HAP-1 (cell line): ENCODE results near the gene TREM1.
"Not testable (repeated sequence)": the region's sequence is repeated elsewhere in the genome, so short reads cannot be mapped to it uniquely, and the experiment has no call there.

Experiments used
- DNase-seq, 2 experiments: peaks; one replicate each; pipeline ENCODE4 v3.0.0-alpha.2; 2016 to 2020; ENCODE audit warnings: low spot score in 2 of 2
- H3K27me3 ChIP-seq: fragments of 250-450 bp; sonication (Bioruptor Pico); 2 replicates; pipeline ENCODE4 v1.5.1; 2020; ENCODE audit warnings: low read depth, mild to moderate bottlenecking, moderate library complexity
- H3K36me3 ChIP-seq: fragments of 250-450 bp; sonication (Bioruptor Pico); replicated peaks from 2 replicates; pipeline ENCODE4 v1.5.1; 2020; ENCODE audit warnings: mild to moderate bottlenecking
- H3K4me1 ChIP-seq: fragments of 250-450 bp; sonication (Bioruptor Pico); 2 replicates; pipeline ENCODE4 v1.5.1; 2020; ENCODE audit warnings: mild to moderate bottlenecking
- H3K4me3 ChIP-seq: fragments of 250-450 bp; sonication (Bioruptor Pico); 2 replicates; pipeline ENCODE4 v1.5.1; 2020; ENCODE audit warnings: mild to moderate bottlenecking, moderate library complexity
- H3K9me3 ChIP-seq: fragments of 250-450 bp; sonication (Bioruptor Pico); 2 replicates; pipeline ENCODE4 v1.5.1; 2020; ENCODE audit warnings: mild to moderate bottlenecking, moderate library complexity
- in situ Hi-C: fragments of 300-500 bp; cut with MboI; formaldehyde crosslinking; loops from 3 replicates; pipeline ENCODE4 v1.14.3; 2020; ENCODE audit warnings: low sequenced_read_pairs, inconsistent platforms, mixed read lengths

The TREM1 gene

DNA sequence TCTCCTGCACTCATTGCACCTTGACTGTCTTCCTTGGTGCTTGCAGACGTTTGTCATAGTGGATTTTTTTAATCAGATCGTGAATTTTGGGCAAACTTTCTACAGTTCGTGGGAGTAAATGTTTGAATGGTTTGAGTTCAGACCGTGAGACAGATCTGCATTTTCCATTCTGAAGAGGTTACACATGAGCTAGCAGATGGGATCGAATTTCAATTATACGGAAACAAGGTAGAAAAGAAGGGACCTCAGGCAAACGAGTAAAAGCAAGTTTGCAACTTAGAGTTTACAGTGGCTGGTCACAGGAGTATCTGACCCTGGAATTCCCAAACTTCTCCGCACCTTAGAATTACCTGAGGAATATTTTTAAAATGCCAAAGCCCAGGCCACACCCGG is 31.8 kb upstream of the TREM1 start:
- no peak overlapping the region; the same call in 1 of the 2 replicates for H3K4me3 ChIP-seq
- no peak for DNase-seq
- H3K27me3 ChIP-seq: peaks cover 44% of the 10 kb centered on the region
- H3K9me3 ChIP-seq: no peaks in the 10 kb centered on the region
- in situ Hi-C loops: no loop called here
- H3K4me1 ChIP-seq: peaks cover 4% of the 10 kb centered on the region
- no peaks in the 10 kb centered on the region for H3K36me3 ChIP-seq

GRCh38 chr6:41315943-41316620 is 29.6 kb upstream of the TREM1 start:
- Histone ChIP-seq H3K4me1 (peaks cover 4% of the 10 kb centered on the region), H3K9me3 (no peaks in the 10 kb centered on the region), H3K27me3 (peaks cover 44% of the 10 kb centered on the region), H3K36me3 (no peaks in the 10 kb centered on the region), H3K4me3 (no peak overlapping the region)
- no peak for DNase-seq
- in situ Hi-C loops: no loop called here

- peaks cover 4% of the 10 kb centered on the region for H3K4me1 ChIP-seq
- H3K4me3 ChIP-seq: no peak overlapping the region
- H3K36me3 ChIP-seq: no peaks in the 10 kb centered on the region
- no peak for DNase-seq
- H3K27me3 ChIP-seq: peaks cover 44% of the 10 kb centered on the region
- H3K9me3 ChIP-seq: no peaks in the 10 kb centered on the region
- in situ Hi-C loops: no loop called here
Measured at GRCh38 chr6:41315203-41315602, 28.7 kb upstream of the TREM1 start.

DNA sequence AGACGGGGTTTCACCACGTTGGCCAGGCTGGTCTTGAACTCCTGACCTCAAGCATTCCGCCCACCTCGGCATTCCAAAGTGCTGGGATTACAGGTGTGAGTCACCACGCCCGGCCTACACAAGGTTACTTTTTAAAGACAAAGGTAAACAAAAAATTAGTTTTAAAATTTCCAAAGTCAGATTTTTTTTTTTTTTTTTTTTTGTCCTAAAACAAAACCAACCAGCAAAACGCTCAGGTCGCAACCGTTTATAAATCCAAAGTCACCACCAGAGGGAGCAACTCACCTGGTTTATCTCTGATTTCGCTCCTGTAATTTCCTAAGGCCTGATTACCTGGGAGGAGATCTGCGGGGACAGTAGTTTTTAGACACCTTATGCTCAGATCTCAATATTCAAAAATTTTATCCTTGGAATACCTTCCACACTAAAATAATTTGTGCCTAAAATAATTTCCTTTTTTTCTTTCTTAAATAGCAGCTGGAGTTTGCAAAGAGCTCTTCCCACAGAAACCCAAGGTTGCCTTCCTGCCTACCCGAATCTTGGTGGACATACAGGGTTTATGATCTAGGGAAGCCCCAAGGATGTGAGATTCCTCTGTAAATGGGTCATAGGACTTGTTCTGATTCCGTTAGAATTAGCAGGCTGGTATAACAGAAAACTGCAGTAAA is 19.8 kb upstream of the TREM1 start:
- Histone ChIP-seq H3K4me1 (no peaks in the 10 kb centered on the region), H3K27me3 (peaks cover 4% of the 10 kb centered on the region; the same call in 1 of the 2 replicates), H3K36me3 (no peaks in the 10 kb centered on the region), H3K4me3 (no peak overlapping the region), H3K9me3 (no peaks in the 10 kb centered on the region)
- peak; percentile 36 to 57 for DNase-seq
- in situ Hi-C loops: no loop called here

DNA sequence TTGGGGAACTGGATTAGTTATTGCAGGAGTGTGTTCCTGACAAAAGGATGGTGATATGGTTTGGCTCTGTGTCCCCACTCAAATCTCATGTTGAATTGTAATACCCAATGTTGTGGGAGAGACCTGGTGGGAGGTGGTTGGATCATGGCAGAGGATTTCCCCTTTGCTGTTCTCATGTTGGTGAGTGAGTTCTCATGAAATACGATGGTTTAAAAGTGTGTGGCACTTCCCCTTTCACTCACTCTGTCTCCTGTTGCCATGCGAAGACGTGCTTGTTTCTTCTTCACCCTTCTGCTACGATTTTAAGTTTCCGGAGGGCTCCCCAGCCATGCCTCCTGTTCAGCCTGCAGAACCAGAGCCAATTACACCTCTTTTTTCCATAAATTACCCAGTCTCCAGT is 16.2 kb upstream of the TREM1 start:
- Histone ChIP-seq H3K4me1 (no peaks in the 10 kb centered on the region), H3K4me3 (no peak overlapping the region), H3K9me3 (no peaks in the 10 kb centered on the region), H3K27me3 (peaks cover 3% of the 10 kb centered on the region; the same call in 1 of the 2 replicates), H3K36me3 (no peaks in the 10 kb centered on the region)
- DNase-seq: no peak
- in situ Hi-C loops: no loop called here

GRCh38 chr6:41298785-41299502 is 12.5 kb upstream of the TREM1 start:
- H3K9me3 ChIP-seq: no peaks in the 10 kb centered on the region; the same call in 1 of the 2 replicates
- DNase-seq: no peak
- peaks cover 3% of the 10 kb centered on the region; the same call in 1 of the 2 replicates for H3K27me3 ChIP-seq
- no peaks in the 10 kb centered on the region for H3K36me3 ChIP-seq
- in situ Hi-C loops: no loop called here
- no peak overlapping the region for H3K4me3 ChIP-seq
- H3K4me1 ChIP-seq: no peaks in the 10 kb centered on the region

DNA sequence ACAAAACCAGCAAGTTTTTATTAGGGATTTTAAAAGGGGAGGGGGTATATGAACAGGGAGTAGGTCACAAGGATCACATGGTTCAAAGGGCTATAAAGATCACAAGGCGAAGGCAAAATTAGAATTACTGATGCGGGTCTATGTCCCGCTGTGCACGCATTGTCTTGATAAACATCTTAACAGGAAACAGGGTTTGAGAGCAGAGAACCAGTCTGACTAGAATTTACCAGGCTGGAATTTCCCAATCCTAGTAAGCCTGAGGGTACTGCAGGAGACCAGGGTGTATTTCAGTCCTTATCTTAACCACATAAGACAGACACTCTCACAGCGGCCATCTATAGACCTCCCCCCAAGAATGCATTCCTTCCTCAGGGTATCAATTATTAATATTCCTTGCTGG is 10.8 kb upstream of the TREM1 start:
- H3K4me3 ChIP-seq, H3K9me3 ChIP-seq, H3K27me3 ChIP-seq, H3K4me1 ChIP-seq, DNase-seq, in situ Hi-C loops, H3K36me3 ChIP-seq: not testable (repeated sequence)

GRCh38 chr6:41294214-41294872 is 7.9 kb upstream of the TREM1 start:
- DNase-seq: no peak

GRCh38 chr6:41291717-41292116 is 5.2 kb upstream of the TREM1 start:
- H3K4me1 ChIP-seq: peaks cover 13% of the 10 kb centered on the region
- H3K36me3 ChIP-seq: no peaks in the 10 kb centered on the region
- H3K4me3 ChIP-seq: no peak overlapping the region
- DNase-seq: no peak
- in situ Hi-C loops: no loop called here
- H3K9me3 ChIP-seq: no peaks in the 10 kb centered on the region
- H3K27me3 ChIP-seq: no peaks in the 10 kb centered on the region

More at GRCh38 chr6:41294214-41294872, 7.9 kb upstream of the TREM1 start:
- H3K27me3 ChIP-seq: peaks cover 3% of the 10 kb centered on the region; the same call in 1 of the 2 replicates
- H3K36me3 ChIP-seq: no peaks in the 10 kb centered on the region
- no peak overlapping the region for H3K4me3 ChIP-seq
- H3K4me1 ChIP-seq: no peaks in the 10 kb centered on the region
- no peaks in the 10 kb centered on the region; the same call in 1 of the 2 replicates for H3K9me3 ChIP-seq
- in situ Hi-C loops: no loop called here

GRCh38 chr6:41289815-41290214 is 3.3 kb upstream of the TREM1 start:
- Histone ChIP-seq H3K4me1 (peaks cover 13% of the 10 kb centered on the region), H3K36me3 (no peaks in the 10 kb centered on the region), H3K4me3 (no peak overlapping the region), H3K9me3 (no peaks in the 10 kb centered on the region), H3K27me3 (no peaks in the 10 kb centered on the region)
- DNase-seq: no peak
- in situ Hi-C loops: no loop called here

- Histone ChIP-seq H3K27me3 (no peaks in the 10 kb centered on the region), H3K9me3 (no peaks in the 10 kb centered on the region), H3K36me3 (no peaks in the 10 kb centered on the region), H3K4me3 (no peak overlapping the region), H3K4me1 (peaks cover 13% of the 10 kb centered on the region)
- DNase-seq: peak in 1 of 2 experiments; percentile 41
- in situ Hi-C loops: no loop called here
Measured at GRCh38 chr6:41288754-41289129, 2.3 kb upstream of the TREM1 start.

GRCh38 chr6:41288030-41288753 is 1.7 kb upstream of the TREM1 start:
- in situ Hi-C loops: no loop called here
- H3K9me3 ChIP-seq: no peaks in the 10 kb centered on the region
- peak in 1 of 2 experiments; percentile 64 for DNase-seq
- H3K27me3 ChIP-seq: no peaks in the 10 kb centered on the region
- peaks cover 13% of the 10 kb centered on the region for H3K4me1 ChIP-seq
- no peaks in the 10 kb centered on the region for H3K36me3 ChIP-seq
- no peak overlapping the region for H3K4me3 ChIP-seq

DNA sequence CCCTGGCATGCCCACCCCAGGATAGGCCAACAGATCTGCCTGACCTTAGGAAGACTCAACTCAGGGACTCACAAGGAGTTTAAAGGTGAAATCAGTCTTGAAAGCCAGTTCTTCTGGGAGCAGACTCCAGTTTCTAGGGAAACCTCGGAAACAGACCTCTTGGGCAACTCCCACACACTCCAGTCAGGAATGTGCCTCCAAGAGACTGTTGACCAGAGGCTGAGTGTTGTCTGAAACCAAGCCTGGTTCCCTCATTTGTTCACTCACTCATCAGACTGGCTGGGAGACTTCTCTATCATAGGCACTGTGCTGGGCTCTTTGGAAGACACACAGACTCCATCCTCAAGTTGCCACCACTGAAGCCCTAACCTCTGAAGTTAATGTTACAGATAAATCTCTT is 1.8 kb downstream of the TREM1 start:
- peaks cover 13% of the 10 kb centered on the region for H3K4me1 ChIP-seq
- in situ Hi-C loops: no loop called here
- no peak for DNase-seq
- no peaks in the 10 kb centered on the region for H3K36me3 ChIP-seq
- no peak overlapping the region for H3K4me3 ChIP-seq
- no peaks in the 10 kb centered on the region for H3K27me3 ChIP-seq
- no peaks in the 10 kb centered on the region for H3K9me3 ChIP-seq
